Loucy (cell line): ENCODE measurements around the gene S1PR3.

Source experiments
- H2AFZ ChIP-seq: fragments of 200-600 bp; sonication (generic); 2 replicates; pipeline ENCODE4 v1.6.0; 2016; ENCODE audit warnings: antibody characterized with exemption, mild to moderate bottlenecking, low read length, moderate library complexity
- H3F3A ChIP-seq: fragments of 200-600 bp; 2 replicates; pipeline ENCODE4 v1.6.0; 2016; ENCODE audit warnings: antibody characterized with exemption, low read depth, mild to moderate bottlenecking
- H3K27me3 ChIP-seq: fragments of 200-600 bp; sonication (generic); 2 replicates; pipeline ENCODE4 v1.6.1; 2014; ENCODE audit warnings: low read length, mild to moderate bottlenecking; ENCODE audit not compliant: insufficient read depth, poor library complexity, severe bottlenecking
- H3K36me3 ChIP-seq: fragments of 200-600 bp; sonication (generic); 2 replicates; pipeline ENCODE4 v1.6.1; 2016; ENCODE audit warnings: low read length; ENCODE audit not compliant: insufficient read depth
- H3K4me1 ChIP-seq: fragments of 200-600 bp; sonication (generic); 2 replicates; pipeline ENCODE4 v1.5.1; 2014; ENCODE audit warnings: low read length, mild to moderate bottlenecking; ENCODE audit not compliant: insufficient read depth, poor library complexity, severe bottlenecking
- H3K4me2 ChIP-seq: fragments of 200-600 bp; sonication (generic); 2 replicates; pipeline ENCODE4 v1.6.0; 2014; ENCODE audit warnings: antibody characterized with exemption, low read length, low read depth, mild to moderate bottlenecking; ENCODE audit not compliant: poor library complexity, severe bottlenecking
- H3K4me3 ChIP-seq: fragments of 200-600 bp; sonication (generic); 2 replicates; pipeline ENCODE4 v1.5.1; 2014; ENCODE audit warnings: low read length, mild to moderate bottlenecking, mixed read lengths; ENCODE audit not compliant: poor library complexity, severe bottlenecking
- H3K79me2 ChIP-seq: fragments of 200-600 bp; sonication (generic); 2 replicates; pipeline ENCODE4 v1.6.1; 2014; ENCODE audit warnings: low read length; ENCODE audit not compliant: insufficient read depth
- H3K9ac ChIP-seq: fragments of 200-600 bp; sonication (generic); 2 replicates; pipeline ENCODE4 v1.6.0; 2014; ENCODE audit warnings: mild to moderate bottlenecking, low read depth, low read length, moderate library complexity; ENCODE audit not compliant: poor library complexity, severe bottlenecking
- H3K9me2 ChIP-seq: fragments of 200-600 bp; sonication (generic); replicated peaks from 2 replicates; pipeline ENCODE4 v1.6.1; 2016; ENCODE audit warnings: low read depth, low read length, mixed read lengths
- H3K9me3 ChIP-seq: fragments of 200-600 bp; sonication (generic); 2 replicates; pipeline ENCODE4 v1.6.1; 2014; ENCODE audit warnings: mild to moderate bottlenecking, antibody characterized with exemption, low read length, low read depth; ENCODE audit not compliant: insufficient read depth
- H4K20me1 ChIP-seq: fragments of 200-600 bp; sonication (generic); 2 replicates; pipeline ENCODE4 v1.6.0; 2014; ENCODE audit warnings: antibody characterized with exemption, low read length, mild to moderate bottlenecking; ENCODE audit not compliant: insufficient read depth, poor library complexity, severe bottlenecking
- EZH2phosphoT487 ChIP-seq: fragments of 200-600 bp; IDR thresholded peaks from 2 replicates; pipeline ENCODE4 v1.6.1; 2018; ENCODE audit warnings: antibody characterized with exemption, mild to moderate bottlenecking, moderate library complexity, borderline replicate concordance
- TF ChIP-seq, protein P1 (sequence below): fragments of 200-600 bp; sonication (generic); conservative IDR thresholded peaks from 2 replicates; pipeline ENCODE4 v1.5.1; 2014; ENCODE audit warnings: mild to moderate bottlenecking, antibody characterized with exemption, low read length

The S1PR3 gene

DNA sequence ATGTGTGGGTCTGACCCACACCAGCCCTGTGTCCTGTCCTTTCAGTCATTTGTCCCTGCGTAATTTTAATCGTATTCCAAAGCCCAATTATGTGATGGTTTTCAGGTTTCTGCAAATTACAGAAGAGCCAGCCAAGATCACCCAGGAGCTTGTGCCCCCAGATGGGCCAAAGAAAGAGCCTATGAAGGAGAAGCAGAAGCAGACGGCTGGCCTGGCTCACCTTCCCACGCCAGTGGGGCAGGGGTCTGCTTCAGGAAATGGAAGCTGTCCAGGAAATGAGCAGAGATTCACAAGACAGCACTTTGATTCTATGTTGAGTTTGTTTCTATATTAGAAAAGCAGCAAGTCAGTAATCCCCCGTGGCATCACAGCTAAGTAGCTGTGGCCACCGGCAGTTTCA lies 11.7 kb downstream of the S1PR3 start:
- TF ChIP-seq, protein P1, sequence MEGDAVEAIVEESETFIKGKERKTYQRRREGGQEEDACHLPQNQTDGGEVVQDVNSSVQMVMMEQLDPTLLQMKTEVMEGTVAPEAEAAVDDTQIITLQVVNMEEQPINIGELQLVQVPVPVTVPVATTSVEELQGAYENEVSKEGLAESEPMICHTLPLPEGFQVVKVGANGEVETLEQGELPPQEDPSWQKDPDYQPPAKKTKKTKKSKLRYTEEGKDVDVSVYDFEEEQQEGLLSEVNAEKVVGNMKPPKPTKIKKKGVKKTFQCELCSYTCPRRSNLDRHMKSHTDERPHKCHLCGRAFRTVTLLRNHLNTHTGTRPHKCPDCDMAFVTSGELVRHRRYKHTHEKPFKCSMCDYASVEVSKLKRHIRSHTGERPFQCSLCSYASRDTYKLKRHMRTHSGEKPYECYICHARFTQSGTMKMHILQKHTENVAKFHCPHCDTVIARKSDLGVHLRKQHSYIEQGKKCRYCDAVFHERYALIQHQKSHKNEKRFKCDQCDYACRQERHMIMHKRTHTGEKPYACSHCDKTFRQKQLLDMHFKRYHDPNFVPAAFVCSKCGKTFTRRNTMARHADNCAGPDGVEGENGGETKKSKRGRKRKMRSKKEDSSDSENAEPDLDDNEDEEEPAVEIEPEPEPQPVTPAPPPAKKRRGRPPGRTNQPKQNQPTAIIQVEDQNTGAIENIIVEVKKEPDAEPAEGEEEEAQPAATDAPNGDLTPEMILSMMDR = no peak
- no peak for TF ChIP-seq EZH2phosphoT487
- peaks cover 21% of the 10 kb centered on the region for H3K4me1 ChIP-seq
- no peak overlapping the region for H3K9ac ChIP-seq
- H3K27me3 ChIP-seq = peaks cover 6% of the 10 kb centered on the region
- no peak overlapping the region for H3K4me3 ChIP-seq
- H2AFZ ChIP-seq = no peak overlapping the region
- H3K9me3 ChIP-seq = no peaks in the 10 kb centered on the region
- no peaks in the 10 kb centered on the region for H3K9me2 ChIP-seq
- H3K79me2 ChIP-seq = no peaks in the 10 kb centered on the region
- H3K36me3 ChIP-seq = no peaks in the 10 kb centered on the region
- H3K4me2 ChIP-seq = no peak overlapping the region
- H3F3A ChIP-seq = no peaks in the 10 kb centered on the region
- H4K20me1 ChIP-seq = no peaks in the 10 kb centered on the region

DNA sequence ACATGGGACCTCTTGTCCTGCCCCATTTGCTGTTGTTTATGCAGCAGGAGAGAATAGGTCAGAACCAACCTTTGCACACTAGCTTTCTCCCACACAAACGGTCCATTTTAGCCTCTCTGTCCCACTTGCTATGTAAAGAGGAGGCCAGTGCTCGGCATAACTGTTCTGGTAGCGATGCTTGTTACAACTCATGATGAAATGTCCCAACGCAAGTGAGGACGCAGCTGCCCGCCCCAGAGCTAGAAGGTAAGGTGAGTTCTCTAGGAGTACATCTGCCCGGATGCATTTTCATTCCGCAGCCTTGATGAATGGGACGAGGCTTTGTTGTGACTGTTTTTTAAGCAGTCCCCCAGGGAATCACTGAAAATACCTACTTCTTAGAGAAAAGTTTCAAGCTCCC lies 14.1 kb downstream of the S1PR3 start:
- H3K9me2 ChIP-seq = no peaks in the 10 kb centered on the region
- no peak overlapping the region for H3K4me3 ChIP-seq
- H3K9ac ChIP-seq = no peak overlapping the region
- no peaks in the 10 kb centered on the region for H3K79me2 ChIP-seq
- H3K4me2 ChIP-seq = no peak overlapping the region
- no peaks in the 10 kb centered on the region for H3F3A ChIP-seq
- peaks cover 9% of the 10 kb centered on the region for H3K4me1 ChIP-seq
- peaks cover 6% of the 10 kb centered on the region for H3K27me3 ChIP-seq
- no peaks in the 10 kb centered on the region for H4K20me1 ChIP-seq
- H3K9me3 ChIP-seq = no peaks in the 10 kb centered on the region
- H3K36me3 ChIP-seq = no peaks in the 10 kb centered on the region
- TF ChIP-seq, protein P1 = no peak
- TF ChIP-seq EZH2phosphoT487 = no peak
- no peak overlapping the region for H2AFZ ChIP-seq

DNA sequence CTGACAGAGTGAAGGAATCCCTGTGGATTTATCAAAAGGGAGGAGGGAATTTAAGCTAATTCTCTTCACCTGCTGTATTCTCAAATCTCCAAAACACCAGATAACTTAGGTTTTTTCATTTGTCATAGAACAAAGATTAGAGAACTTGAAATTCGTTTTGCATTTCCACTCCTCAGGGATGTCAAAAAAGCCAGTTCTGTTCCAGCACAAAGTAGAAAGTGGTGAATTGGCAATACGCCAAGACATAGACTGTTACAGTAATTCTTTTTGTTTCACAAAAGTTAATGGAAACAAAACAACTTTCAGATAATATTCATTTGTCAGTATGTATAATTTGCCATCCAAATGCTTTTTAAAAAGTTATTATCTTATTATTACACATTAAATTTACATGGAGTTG lies 15.0 kb downstream of the S1PR3 start:
- TF ChIP-seq, protein P1 = no peak
- no peak for TF ChIP-seq EZH2phosphoT487
- H3K9me2 ChIP-seq = no peaks in the 10 kb centered on the region
- H3K9ac ChIP-seq = no peak overlapping the region

More for the DNA sequence above, 15.0 kb downstream of the S1PR3 start:
- Histone ChIP-seq H2AFZ (no peak overlapping the region), H3K27me3 (peaks cover 6% of the 10 kb centered on the region), H3K79me2 (no peaks in the 10 kb centered on the region), H4K20me1 (no peaks in the 10 kb centered on the region), H3K4me3 (no peak overlapping the region), H3K4me1 (peaks cover 1% of the 10 kb centered on the region), H3K9me3 (no peaks in the 10 kb centered on the region), H3K36me3 (no peaks in the 10 kb centered on the region), H3K4me2 (no peak overlapping the region), H3F3A (no peaks in the 10 kb centered on the region)
